ENCODE measurements around the gene IMPG2. TPM values are rescaled to one million over a fixed set of nuclear protein-coding genes. Genes with fewer than 3 reads are reported as not detected.

The IMPG2 gene
- total RNA-seq, 1 experiment from 2014 or later, result 0.13 TPM

DNA sequence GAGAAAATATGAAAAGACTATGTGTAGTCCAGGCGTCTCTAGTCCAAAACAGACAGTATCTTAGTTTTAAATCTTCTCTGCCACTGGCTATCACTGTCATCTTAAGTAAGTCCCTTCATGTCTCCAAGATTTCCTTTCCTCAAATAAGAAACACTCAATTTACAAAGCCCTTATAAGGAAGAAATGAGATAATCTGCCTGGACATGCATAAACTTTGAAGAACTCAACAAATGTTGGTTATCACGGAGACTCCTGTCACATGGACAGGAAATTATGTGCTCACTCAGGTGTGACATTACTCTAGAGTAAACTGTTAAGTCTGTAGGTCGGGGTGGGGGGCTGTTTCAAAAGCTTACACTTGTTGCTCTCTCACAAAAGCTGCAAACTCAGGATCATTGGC lies 91.9 kb downstream of the IMPG2 start:
- no peak for DNase-seq (ENCODE audit: low spot score)
- Histone ChIP-seq H3K9me3 (ENCODE audit: low read depth, low read length, poor library complexity, severe bottlenecking) (no peaks in the 10 kb centered on the region), H3K27me3 (replicated peaks; ENCODE audit: insufficient read depth, low read depth, low read length, poor library complexity) (no peaks in the 10 kb centered on the region), H3K36me3 (ENCODE audit: insufficient read depth, low read length, poor library complexity, severe bottlenecking) (no peaks in the 10 kb centered on the region), H3K4me3 (ENCODE audit: low read depth, low read length, poor library complexity, severe bottlenecking) (no peak overlapping the region), H3K4me1 (ENCODE audit: insufficient read depth, low read length, poor library complexity, severe bottlenecking) (no peaks in the 10 kb centered on the region), H3K27ac (ENCODE audit: low read depth, low read length, poor library complexity, severe bottlenecking) (no peak overlapping the region)
- intact Hi-C loops (cut with micrococcal nuclease; ENCODE audit: unreplicated experiment), result loop anchor here (10.0 kb wide), 1 partner anchor 286 kb away; the partner anchor contains the start of gene SENP7
- no TSS peak for BruUV-seq (replicated peaks)
- ChIA-PET POLR2A (ENCODE audit: low non-redundant PET) (no interaction called here), CTCF (no interaction called here)
- TF ChIP-seq, protein P1, sequence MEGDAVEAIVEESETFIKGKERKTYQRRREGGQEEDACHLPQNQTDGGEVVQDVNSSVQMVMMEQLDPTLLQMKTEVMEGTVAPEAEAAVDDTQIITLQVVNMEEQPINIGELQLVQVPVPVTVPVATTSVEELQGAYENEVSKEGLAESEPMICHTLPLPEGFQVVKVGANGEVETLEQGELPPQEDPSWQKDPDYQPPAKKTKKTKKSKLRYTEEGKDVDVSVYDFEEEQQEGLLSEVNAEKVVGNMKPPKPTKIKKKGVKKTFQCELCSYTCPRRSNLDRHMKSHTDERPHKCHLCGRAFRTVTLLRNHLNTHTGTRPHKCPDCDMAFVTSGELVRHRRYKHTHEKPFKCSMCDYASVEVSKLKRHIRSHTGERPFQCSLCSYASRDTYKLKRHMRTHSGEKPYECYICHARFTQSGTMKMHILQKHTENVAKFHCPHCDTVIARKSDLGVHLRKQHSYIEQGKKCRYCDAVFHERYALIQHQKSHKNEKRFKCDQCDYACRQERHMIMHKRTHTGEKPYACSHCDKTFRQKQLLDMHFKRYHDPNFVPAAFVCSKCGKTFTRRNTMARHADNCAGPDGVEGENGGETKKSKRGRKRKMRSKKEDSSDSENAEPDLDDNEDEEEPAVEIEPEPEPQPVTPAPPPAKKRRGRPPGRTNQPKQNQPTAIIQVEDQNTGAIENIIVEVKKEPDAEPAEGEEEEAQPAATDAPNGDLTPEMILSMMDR (conservative IDR thresholded peaks at IDR 0.05; ENCODE audit: low read depth, low read length), result no peak
- TF ChIP-seq EZH2 (IDR thresholded peaks at IDR 0.05; ENCODE audit: borderline replicate concordance, low read depth, low read length, poor library complexity, severe bottlenecking), result no peak

DNA sequence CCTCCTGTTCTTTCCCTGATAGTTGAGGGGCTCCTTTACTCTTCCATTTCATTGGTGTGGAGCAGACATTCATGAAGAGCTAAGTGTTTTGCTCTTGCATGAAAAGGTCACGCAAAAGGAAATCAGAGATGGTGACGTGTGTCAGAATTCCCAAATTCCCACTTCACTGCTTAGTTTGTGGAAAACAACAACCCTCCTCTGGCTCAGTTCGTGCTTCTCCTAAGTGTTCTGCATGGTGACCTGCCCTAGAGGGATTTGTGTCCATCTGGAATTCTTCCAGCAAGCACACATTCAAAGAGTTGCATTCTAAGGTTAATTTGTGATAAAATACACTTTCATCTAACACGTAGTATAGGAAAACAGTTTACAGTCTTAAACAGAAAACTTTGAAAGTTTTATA lies 95.6 kb downstream of the IMPG2 start:
- DNase-seq (ENCODE audit: low spot score), result no peak
- no peak overlapping the region for H3K27ac ChIP-seq (ENCODE audit: low read depth, low read length, poor library complexity, severe bottlenecking)
- H3K4me3 ChIP-seq (ENCODE audit: low read depth, low read length, poor library complexity, severe bottlenecking), result no peak overlapping the region
- H3K9me3 ChIP-seq (ENCODE audit: low read depth, low read length, poor library complexity, severe bottlenecking), result no peaks in the 10 kb centered on the region
- H3K36me3 ChIP-seq (ENCODE audit: insufficient read depth, low read length, poor library complexity, severe bottlenecking), result no peaks in the 10 kb centered on the region
- ChIA-PET POLR2A (ENCODE audit: low non-redundant PET) (no interaction called here), CTCF (no interaction called here)
- no TSS peak for BruUV-seq (replicated peaks)
- H3K4me1 ChIP-seq (ENCODE audit: insufficient read depth, low read length, poor library complexity, severe bottlenecking), result no peaks in the 10 kb centered on the region
- TF ChIP-seq, protein P1 (conservative IDR thresholded peaks at IDR 0.05; ENCODE audit: low read depth, low read length), result no peak
- no peaks in the 10 kb centered on the region for H3K27me3 ChIP-seq (replicated peaks; ENCODE audit: insufficient read depth, low read depth, low read length, poor library complexity)
- intact Hi-C loops (cut with micrococcal nuclease; ENCODE audit: unreplicated experiment), result loop anchor here (10.0 kb wide), 1 partner anchor 290 kb away; the partner anchor contains the start of gene SENP7

DNA sequence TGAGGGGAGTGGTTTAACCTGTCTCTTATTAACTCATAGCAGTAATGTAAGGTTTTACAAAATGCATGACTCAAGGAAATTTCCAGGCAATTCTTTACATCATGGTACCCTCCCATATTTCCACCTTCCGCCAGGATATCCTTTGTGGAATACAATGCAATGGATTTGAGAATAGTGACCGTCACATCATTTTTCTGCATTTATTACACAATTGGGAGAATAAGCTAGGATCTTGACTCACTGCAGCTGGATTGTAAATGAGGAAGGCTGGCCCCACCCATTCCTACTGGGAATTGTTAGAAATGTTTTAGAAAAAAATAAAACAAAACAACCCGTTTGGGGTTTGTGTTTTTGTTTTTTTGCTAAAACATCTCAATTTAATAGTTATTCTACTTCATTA lies 97.4 kb downstream of the IMPG2 start:
- no peak overlapping the region for H3K4me3 ChIP-seq (ENCODE audit: low read depth, low read length, poor library complexity, severe bottlenecking)
- TF ChIP-seq, protein P1 (conservative IDR thresholded peaks at IDR 0.05; ENCODE audit: low read depth, low read length), result no peak
- TF ChIP-seq EZH2 (IDR thresholded peaks at IDR 0.05; ENCODE audit: borderline replicate concordance, low read depth, low read length, poor library complexity, severe bottlenecking), result no peak
- no peaks in the 10 kb centered on the region for H3K27me3 ChIP-seq (replicated peaks; ENCODE audit: insufficient read depth, low read depth, low read length, poor library complexity)
- intact Hi-C loops (cut with micrococcal nuclease; ENCODE audit: unreplicated experiment), result loop anchor here (10.0 kb wide), 1 partner anchor 292 kb away; the partner anchor contains the start of gene SENP7
- ChIA-PET POLR2A (ENCODE audit: low non-redundant PET) (no interaction called here), CTCF (no interaction called here)
- H3K36me3 ChIP-seq (ENCODE audit: insufficient read depth, low read length, poor library complexity, severe bottlenecking), result no peaks in the 10 kb centered on the region
- H3K27ac ChIP-seq (ENCODE audit: low read depth, low read length, poor library complexity, severe bottlenecking), result no peak overlapping the region
- BruUV-seq (replicated peaks), result no TSS peak
- DNase-seq (ENCODE audit: low spot score), result no peak
- no peaks in the 10 kb centered on the region for H3K4me1 ChIP-seq (ENCODE audit: insufficient read depth, low read length, poor library complexity, severe bottlenecking)
- H3K9me3 ChIP-seq (ENCODE audit: low read depth, low read length, poor library complexity, severe bottlenecking), result no peaks in the 10 kb centered on the region

Measured in A673 (cell line).